Stimulated activated CD8-positive, alpha-beta memory T cell treated with anti-CD3 and anti-CD28 coated beads, Interleukin-7, amount 100 ng/mL, for 1 hour (primary cell): ENCODE data around the gene SLCO3A1.
"Not testable (repeated sequence)": the region's sequence is repeated elsewhere in the genome, so short reads cannot be mapped to it uniquely, and the experiment has no call there.

Experiments used
- DNase-seq, 2 donors: peaks; one replicate each; pipeline ENCODE4 v3.0.0-alpha.2; 2020; ENCODE audit warnings: low read depth in 2 of 2

The SLCO3A1 gene

DNA sequence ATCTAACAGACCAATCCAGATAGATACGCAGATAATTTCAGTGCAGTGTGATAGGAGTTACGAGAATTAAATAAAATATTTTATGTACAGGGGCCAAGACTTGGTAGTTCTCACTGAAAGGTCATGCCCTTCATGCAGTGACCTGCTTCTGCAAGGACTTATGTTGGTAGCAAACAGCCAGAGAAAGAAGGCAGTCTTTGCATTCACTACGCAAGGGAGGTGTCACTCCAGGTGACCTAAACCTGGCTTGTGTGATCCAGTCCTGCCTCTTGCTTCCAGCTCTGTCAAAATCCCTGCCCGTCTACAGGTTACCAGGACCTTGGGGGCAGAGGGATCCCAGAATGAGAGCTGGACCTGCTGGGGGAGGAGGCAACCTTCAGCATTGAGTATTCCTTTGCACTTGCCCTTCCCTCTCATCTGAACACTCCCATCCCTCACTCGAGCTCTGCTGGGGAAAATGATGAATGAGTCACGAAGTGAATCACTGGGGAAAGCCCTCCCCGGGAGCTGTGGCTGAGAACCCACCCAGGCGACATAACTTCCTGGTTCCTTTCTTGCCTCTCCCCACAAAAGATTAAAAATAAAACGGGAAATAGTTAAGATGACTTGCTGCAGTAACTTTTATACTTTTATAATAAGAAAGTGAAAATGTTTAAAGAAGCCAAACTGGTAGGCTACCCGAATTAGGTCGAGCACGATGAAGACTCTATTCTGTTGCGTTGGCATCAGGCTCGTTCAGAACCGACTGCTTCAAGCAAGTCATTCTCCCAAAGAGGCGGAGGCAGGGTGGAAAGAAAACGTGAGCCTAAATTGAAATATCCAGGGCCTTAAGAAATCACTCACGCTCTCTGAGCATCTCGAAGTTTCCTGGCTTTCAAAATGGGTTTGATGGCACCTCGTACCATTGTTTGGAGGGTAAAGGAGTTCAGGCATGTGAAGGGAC lies 216.1 kb downstream of the SLCO3A1 start:
- DNase-seq, result no peak

DNA sequence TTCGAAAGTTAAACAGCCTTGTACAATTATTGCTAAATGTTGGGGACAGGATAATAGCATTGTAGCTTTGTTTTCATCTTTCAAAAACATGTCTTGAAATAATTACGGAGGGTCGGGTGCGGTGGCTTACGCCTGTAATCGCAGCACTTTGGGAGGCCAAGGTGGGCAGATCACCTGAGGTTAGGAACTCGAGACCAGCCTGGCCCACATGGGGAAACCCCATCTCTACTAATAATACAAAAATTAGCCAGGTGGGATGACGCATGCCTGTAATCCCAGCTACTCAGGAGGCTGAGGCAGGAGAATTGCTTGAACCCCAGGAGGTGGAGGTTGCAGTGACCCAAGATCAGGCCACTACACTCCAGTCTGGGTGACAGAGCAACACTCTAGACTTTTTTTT lies 216.7 kb downstream of the SLCO3A1 start:
- not testable (repeated sequence) for DNase-seq

DNA sequence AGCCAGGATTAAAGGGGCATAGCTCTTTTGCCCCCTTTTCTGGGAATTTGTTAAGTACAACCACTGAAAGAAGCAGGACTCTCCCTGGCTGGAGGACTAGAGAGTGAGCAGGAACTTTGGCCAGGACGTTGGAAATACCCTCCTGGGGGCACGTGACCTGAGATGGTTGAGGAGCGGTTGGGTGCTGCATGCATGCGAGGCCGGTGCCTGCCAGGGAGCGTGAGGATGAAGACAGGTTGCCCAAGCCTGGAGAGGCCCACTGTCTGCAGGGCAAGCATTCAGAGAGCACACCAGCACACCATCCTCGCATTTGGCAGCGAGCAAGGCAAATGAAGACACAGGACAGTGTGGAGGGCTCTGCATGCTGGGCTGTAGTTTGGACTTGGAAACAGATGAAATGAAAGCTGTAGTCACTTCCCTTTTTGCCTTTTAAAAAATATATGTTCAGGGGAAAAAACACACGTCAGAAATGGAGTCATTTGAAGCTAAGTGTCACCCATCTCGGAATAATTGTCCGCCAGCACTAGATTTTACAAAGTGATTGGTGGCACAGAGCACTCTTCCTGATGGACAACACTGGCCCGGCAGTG lies 217.6 kb downstream of the SLCO3A1 start:
- no peak for DNase-seq

DNA sequence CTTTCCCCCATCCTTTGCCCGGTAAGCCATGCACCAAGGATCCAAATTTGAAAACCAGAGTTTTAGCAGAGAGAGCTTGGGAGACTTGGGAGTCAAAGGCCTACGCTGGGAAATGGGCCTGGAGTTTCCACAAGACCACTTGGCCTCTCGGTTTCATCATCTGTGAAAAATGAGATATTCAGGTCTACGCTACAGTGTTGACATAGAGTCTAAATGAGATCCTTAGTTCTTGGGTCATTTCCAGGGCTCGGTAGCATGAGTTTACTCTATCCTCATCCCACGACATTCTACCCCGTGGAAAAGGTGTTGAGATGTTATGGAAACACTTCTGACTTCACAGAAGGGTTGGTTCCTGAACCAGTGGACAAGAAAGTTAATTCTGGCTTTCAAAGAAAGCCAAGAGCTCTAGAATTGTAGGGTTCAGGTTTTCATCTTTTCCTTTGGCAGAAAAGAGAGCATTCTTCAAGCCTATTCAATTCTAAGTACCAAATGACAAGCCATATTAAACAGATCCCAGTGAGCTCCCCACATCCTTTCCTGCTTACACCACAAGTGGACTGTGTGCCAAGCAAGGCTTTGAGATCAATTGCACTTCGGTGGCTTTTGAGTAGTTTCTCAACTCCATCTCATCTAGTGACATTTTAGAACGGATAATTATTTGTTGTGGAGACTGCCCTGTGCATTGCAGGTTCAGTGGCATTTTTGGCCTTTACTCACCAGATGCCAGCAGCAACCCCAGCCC lies 219.7 kb downstream of the SLCO3A1 start:
- no peak for DNase-seq

DNA sequence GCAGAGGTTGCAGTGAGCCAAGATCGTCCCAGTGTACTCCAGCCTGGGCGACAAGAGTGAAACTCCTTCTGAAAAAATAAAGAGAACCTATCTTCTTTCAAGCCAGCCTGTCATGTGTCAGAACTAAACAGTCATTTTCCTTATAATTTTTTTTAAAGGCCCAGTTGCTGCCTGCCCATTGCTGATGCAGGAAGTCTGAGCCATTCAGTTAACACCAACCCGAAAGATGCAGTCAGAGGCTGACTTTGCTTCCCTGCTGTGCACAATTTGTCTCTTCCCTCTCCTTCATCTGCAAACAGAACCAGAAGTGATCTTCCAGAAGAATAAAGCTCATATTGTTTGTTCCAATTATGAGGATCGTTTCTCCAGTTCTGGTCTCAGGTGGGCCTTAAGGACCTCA lies 220.6 kb downstream of the SLCO3A1 start:
- DNase-seq, result no peak

DNA sequence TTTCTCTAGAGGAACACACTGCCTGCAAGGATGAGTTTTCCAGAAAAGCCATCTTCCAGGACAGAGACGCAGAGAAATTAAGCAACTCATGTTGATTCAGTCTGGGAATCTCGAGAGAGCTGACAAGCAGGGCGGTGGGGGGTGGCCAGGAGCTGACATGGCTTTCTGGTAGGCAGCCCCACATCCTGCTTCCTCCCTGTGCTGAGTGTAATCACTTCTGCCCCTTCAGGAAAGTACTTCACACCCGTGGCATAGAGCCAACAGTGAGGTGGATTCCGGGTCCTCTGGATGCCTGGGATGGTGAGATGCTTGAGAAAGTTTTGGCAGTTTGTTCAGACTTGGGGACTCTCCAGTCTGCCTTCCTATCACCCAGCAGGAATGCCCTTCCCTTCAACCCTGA lies 221.1 kb downstream of the SLCO3A1 start:
- DNase-seq, result no peak

DNA sequence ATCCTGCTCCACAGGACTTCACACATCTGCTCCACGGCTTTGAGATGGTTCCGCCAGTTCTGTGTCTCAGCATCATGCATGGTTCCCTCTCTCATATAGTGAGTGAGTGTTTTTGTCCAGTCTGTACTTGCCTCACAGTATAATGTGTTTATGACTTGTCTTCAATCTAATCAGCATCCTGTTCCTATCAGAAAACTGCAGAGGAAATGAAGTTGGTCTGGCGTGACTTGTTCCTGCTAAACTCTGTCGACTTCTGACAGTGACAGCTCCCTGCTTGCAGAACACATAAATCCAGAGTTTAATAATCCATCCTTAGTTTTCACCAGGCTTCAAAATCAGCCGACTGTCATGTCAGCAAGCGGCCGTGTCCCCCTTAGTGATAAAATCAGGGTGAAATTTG lies 222.3 kb downstream of the SLCO3A1 start:
- DNase-seq, result no peak

DNA sequence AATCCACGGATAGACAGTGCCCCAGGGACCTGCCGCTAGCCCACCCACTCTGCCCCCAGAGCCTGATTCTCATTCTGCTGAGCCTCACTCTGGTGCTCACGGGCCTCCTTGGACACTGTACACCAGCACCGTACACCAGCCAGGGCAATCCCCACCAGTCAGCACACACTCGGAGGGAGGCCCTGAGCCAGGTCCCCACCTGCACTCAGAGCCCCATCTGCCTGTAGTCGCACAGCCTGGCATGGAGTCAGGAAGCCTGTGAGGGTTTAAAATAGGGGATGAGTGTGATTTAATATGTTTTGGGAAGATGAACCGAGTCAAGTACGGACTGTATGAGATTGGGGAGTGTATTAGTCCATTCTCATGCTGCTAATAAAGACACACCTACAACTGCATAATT lies 223.0 kb downstream of the SLCO3A1 start:
- no peak for DNase-seq

DNA sequence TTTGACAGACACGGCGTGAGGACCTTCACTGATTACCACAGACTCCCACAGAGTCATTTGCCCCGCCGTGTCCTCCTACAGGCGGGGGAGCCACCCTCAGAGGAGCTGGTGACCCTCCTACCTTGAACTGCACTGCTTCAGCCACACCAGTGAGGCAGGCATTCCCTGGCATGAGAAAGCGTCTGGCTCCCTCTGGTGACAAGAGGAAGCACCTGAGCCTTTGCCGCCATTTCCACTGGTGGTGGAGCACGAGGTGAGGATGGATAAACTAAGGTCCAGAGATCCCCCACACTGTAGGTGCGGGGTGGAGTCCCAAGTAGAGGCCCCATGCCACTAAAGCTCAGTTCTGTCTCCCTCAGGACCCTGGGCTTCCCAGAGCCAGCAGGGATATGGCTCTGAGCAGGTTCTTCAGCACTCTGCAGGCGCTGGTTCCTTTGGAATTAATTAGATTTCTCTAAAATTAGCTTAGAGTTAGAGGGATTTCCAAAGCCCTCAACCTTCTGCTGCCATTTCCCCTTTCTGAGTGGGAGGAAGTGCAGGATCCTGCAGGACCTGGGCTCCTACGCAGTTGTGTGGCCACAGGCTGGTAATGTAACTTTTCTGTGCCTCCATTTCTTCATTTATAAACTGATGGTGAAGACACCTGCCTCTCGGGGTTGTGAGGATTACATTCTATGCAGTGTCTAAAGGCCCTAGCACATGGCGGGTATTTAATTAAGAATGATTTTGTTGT lies 224.0 kb downstream of the SLCO3A1 start:
- peak in 1 of 2 donors; percentile 25 for DNase-seq

DNA sequence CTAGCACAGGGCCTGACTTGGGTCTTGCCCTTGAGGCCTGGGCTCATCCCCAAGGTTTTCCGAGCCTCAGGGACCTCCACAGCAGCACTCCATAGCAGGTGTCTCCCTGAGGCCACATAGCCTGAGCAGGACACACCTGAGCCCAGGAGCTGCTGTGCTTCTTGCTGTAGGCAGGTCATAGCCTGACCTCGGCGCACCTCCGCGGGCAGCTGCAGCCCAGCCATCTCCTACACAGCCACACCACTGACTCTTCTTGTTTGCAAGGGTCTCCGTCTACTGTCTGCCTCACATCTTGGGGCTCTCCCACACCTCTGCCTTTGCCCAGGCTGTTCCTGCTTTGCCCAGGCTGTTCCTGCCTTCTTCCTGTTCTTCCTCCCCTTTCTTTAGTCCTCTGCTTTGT lies 224.8 kb downstream of the SLCO3A1 start:
- DNase-seq, result no peak

DNA sequence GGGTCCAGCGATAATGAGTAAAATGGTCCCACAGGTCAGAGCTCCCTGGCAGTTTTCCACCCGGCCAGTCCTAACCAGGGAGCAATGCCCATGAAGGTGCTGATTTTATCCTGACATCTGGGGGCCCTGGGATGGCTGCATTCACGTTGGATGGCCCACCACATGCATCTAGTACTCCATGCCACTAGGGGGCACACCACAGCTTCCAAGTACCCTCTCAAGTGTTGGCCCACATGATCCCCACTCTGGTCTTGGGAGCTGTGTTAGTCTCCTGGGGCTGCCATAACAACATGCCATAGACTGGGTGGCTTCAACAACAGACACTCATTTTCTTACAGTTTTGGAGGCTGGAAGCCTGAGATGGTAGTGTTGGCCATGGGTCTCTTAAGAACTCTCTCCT lies 225.5 kb downstream of the SLCO3A1 start:
- DNase-seq, result no peak

DNA sequence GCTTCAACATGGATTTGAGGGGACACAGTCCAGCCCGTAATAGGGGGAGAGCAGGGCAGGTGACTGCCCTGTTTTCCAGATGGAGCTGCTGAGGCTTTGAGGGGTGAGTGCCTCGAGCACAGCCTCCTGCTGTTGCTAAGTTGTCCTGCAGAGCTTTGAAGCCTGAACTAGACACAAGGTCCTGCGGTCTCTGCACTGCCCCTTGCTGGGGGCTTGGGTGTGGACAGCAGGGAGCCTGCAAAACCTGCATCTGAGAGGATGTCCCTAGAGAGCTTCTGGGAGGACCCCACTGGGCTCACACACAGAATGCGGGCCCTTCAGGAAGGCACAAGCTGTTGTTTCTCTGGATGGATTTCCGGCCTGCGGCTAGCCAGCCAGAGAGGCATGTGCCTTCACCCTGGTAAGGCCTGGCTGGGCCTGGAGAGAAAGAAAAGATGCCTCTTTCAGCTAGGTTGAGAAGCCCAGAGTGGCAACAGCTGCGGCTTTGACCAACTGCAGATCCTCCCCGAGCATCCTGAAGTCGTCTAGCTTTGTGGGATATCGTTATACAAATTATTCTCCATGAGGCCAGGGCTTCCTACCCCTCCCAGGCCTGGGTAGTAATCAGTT lies 226.2 kb downstream of the SLCO3A1 start:
- no peak for DNase-seq

DNA sequence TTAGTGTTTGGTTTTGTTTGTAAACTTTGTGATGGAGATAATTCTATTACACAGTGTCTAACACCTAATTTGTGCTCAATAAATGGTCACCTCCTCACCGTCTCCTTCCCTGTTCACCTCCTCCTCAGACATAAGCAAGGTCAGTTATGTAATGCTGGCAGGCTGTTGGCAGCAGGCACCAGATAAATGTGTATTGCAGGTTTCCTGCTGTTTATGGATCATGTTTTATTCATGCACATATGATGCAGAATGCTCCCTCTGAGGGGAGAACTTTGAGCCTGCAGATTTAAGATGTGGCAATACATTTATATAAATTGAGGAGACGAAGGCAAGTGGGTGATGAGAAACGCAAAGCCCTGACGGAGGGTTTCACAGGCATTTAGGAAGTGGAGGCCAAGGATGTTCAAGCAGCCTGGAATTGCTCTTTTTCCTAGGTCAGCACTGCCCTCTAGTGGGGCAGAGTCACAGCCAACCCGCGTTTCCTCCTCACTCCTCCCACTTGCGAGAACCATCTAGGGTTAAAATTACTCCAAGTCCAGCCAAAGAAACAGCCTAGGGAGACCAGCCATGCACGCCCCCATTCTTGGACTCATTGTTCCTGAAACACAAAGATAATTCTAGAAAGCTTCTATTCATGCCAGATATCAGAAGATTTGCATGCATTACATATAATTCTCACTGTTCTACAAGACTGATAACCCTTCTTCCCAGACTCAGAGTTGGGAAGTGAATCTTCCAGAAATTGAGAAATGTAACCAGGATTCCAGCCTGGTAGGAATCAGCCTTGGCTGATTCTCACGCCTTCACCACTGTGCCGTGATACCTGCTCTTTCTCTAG lies 228.7 kb downstream of the SLCO3A1 start:
- no peak for DNase-seq

DNA sequence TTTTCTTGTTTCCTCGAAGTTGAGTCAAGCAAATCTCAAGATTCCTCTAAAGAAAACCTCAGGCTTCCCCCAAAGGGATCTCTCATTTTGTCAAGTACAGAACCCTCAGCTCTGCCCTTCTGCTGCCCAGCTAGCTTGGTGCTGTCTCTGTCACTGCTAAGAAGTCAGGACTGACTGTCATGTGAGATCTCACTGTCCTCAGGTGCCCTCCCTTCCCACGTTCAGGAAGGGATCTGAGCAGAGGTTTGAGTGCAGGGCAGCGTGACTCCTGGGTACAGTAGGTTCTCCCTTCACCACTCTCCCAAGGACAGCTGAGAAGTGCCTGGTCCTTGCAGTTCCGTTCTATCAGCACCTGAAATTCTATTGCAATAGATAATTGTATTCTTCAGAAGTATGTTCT lies 229.7 kb downstream of the SLCO3A1 start:
- no peak for DNase-seq

DNA sequence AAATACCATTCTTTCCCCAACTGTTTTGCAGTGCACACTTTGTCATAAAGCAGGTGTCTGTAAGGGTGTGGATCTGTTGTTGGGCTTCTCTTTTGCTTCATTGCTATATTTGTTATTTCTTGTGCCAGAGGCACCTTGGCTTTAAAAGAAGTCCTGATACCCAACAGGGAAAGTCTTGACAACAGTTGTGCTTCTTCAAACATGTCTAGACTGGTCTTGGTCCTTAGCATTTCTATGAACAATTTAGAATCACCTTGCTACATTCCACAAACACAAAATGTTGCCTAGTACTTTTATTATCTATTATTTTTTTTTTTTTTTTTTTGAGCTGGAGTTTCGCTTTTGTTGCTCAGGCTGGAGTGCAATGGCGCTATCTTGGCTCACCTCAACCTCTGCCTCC lies 233.7 kb downstream of the SLCO3A1 start:
- no peak for DNase-seq

DNA sequence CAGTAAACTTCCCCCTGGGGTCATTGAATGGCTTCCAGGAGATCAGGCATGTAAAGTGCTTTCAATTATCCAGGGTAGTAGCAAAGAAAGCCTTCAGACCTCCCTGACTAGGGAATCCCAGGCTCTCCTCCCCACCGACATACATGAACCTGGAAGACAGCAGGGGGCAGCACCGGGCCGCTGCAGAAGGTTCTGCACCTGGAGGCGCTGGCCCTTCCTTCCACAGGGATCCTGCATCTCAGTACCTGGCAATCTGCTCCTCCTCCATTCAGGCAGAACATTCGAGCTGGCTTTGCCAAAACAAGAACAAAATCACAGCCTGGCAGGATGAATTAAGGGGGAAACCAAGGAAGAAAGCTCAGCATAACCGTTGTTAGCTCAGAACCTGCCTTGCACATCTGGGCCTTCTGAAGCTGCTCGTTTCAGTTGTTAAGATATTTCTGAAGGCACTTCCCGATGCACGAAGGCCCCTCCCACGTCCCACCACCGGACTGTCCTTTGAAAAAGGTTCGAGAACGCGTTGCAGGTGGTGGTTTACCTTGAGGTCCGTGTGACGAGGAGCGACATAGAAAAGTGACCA lies 237.7 kb downstream of the SLCO3A1 start:
- no peak for DNase-seq

DNA sequence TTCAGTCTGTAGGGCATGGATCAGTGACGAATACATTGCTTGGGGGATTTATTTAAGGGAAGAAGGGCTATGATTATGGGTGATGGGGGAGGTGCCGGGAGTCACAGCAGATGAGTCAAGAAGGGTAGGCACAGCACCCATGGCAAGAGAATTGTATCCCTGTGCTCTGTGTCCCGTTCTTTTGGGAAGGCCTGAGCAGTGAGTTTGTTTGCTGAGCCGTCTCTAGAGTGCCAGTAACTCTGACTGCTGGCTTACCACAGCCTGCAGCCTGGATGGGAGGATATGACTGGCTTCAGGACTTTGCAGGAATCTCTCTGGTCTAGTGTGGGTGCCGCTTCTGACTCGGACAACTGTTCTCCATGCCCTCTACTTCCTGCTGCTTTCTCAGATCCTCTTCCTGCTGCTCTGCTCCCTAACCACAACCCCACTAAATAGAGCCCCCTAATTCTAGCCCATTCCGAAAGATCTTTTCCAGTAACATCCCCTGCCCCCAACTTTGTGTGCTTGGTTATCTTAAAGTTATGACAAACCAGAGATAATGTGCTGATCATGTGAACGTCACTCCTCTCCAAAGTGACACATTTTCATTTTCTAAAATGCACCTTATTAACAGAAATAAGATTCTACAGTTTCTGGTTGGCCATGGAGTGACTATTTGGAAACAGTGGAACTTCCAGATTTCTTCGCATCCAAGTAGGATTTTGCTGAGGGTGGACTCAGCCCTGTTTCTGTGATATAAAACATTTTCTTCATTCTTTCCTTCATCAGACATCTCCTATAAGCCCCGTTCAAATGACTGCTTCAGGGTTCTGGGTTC lies 239.0 kb downstream of the SLCO3A1 start:
- DNase-seq, result no peak

DNA sequence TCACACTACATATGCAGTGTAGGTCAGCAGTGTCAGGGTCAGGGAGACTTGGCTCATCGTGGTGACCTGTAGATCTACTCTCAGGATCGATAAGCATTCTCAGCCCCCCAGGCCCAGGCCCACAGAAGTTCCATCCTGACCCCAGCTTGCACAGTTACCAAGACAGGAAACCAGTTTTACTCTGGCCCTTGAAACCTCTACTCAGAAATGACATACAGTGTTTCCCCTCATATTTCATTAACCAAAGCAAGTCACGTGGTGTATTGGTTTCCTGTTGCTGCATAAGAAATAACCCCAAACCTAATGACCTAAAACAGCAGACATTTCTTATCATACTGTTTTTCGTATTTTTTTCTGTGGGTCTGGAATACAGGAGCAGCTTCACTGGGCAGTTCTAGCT lies 242.2 kb downstream of the SLCO3A1 start:
- no peak for DNase-seq

DNA sequence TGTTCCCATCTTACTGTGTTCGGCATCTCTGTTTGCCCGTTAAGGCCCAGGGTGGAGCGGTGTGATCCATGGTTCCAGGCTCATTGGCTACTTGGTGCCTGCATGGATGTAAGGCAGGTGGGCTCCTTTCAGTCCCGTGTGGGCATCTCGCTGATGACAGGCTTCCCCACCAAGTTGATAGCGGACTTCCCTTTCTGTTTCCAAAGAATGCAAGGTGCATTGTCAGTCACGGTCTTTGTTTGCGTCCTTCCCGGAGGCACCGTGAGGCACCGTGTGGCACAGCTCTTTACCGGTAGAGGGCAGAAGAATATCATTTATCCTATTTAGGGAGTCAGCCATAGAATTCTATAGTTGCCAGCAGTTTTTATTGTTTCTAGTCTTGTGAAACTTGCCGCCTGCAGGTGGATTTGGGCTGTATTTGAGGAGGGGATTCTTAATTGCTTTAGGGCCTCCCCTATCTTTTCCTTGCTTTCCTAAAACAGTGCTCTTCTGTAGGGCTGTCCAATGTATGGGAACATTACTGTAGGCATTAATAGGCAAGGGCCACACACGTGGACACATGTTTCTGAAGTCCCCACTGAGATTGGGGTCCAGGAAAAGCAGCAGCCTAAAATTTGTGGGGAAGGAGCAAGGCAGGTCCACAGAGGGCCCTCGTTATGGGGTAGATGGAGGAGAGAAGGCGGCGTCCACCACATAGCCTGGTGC lies 244.1 kb downstream of the SLCO3A1 start:
- no peak for DNase-seq
